Keratinocyte (primary cell): ENCODE results near the gene APBB2. TPM values are rescaled to one million over a fixed set of nuclear protein-coding genes. Genes with fewer than 3 reads are reported as not detected.

Source experiments
- DNase-seq: peaks from one replicate; pipeline ENCODE4 v3.0.0-alpha.2; 2011; ENCODE audit warnings: low read depth, missing footprints, low spot score
- FAIRE-seq: peaks from 2 replicates; lab custom pipeline; 2011; peaks lifted over from hg19 to GRCh38; lab: Jason Lieb, UNC
- H2AFZ ChIP-seq: 2 replicates; pipeline ENCODE4 v1.6.0; 2012; ENCODE audit warnings: low read length, control low read depth, inconsistent platforms; ENCODE audit not compliant: control insufficient read depth
- H3K27ac ChIP-seq: 2 replicates; pipeline ENCODE4 v1.5.1; 2011; ENCODE audit warnings: low read length; ENCODE audit not compliant: control insufficient read depth, insufficient read depth
- H3K27me3 ChIP-seq: 3 replicates; pipeline ENCODE4 v1.6.0; 2011; ENCODE audit warnings: low read length; ENCODE audit not compliant: control insufficient read depth, insufficient read depth; ENCODE audit errors: extremely low read depth
- H3K36me3 ChIP-seq, 2 experiments: 2 replicates in 1 of 2; 3 replicates in 1 of 2; pipeline ENCODE4 v1.5.1; 2011; ENCODE audit warnings: low read length in 2 of 2, mild to moderate bottlenecking in 1 of 2; ENCODE audit not compliant: control insufficient read depth in 2 of 2, insufficient read depth in 2 of 2; ENCODE audit errors: extremely low read depth in 1 of 2
- H3K4me1 ChIP-seq: 3 replicates; pipeline ENCODE4 v1.5.1; 2011; ENCODE audit warnings: low read length; ENCODE audit not compliant: control insufficient read depth, insufficient read depth; ENCODE audit errors: extremely low read depth
- H3K4me2 ChIP-seq: 3 replicates; pipeline ENCODE4 v1.6.0; 2011; ENCODE audit warnings: low read depth, low read length; ENCODE audit not compliant: control insufficient read depth, insufficient read depth; ENCODE audit errors: extremely low read depth
- H3K4me3 ChIP-seq, 3 experiments: fragments of 200-600 bp in 1 of 3; sonication (generic) in 1 of 3; 2 replicates in 2 of 3; 3 replicates in 1 of 3; pipeline ENCODE4 v1.5.1; 2011 to 2016; ENCODE audit warnings: low read length in 3 of 3, mild to moderate bottlenecking in 3 of 3, control low read depth in 2 of 3, inconsistent platforms in 1 of 3, low read depth in 1 of 3, mixed read lengths in 1 of 3, mixed run types in 1 of 3, moderate library complexity in 1 of 3; ENCODE audit not compliant: control insufficient read depth in 2 of 3, insufficient read depth in 2 of 3; ENCODE audit errors: extremely low read depth in 1 of 3
- H3K79me2 ChIP-seq: 2 replicates; pipeline ENCODE4 v1.6.0; 2012; ENCODE audit warnings: low read length; ENCODE audit not compliant: control insufficient read depth, insufficient read depth
- H3K9ac ChIP-seq: 3 replicates; pipeline ENCODE4 v1.6.0; 2011; ENCODE audit warnings: low read length; ENCODE audit not compliant: control insufficient read depth, insufficient read depth; ENCODE audit errors: extremely low read depth
- H3K9me1 ChIP-seq: 3 replicates; pipeline ENCODE4 v1.6.0; 2011; ENCODE audit warnings: low read length; ENCODE audit not compliant: control insufficient read depth, insufficient read depth; ENCODE audit errors: extremely low read depth
- H3K9me3 ChIP-seq: 2 replicates; pipeline ENCODE4 v1.5.1; 2012; ENCODE audit warnings: low read depth, low read length; ENCODE audit not compliant: control insufficient read depth
- H4K20me1 ChIP-seq: 3 replicates; pipeline ENCODE4 v1.6.0; 2011; ENCODE audit warnings: low read length; ENCODE audit not compliant: control insufficient read depth, insufficient read depth; ENCODE audit errors: extremely low read depth
- EZH2 ChIP-seq: IDR thresholded peaks from one replicate; pipeline ENCODE4 v1.6.1; 2012; ENCODE audit warnings: inconsistent platforms, mild to moderate bottlenecking, low read length, moderate library complexity
- dilution Hi-C: fragments of 300-500 bp; cut with MboI; formaldehyde crosslinking; loops from one replicate; pipeline ENCODE4 v1.7.0; 2020; ENCODE audit warnings: low sequenced_read_pairs; ENCODE audit not compliant: extremely low pct_ligation_motif_present
- polyA plus RNA-seq, 5 experiments: library from polyadenylated mRNA; depleted of rRNA in 3 of 5; stranded (reverse) in 3 of 5; stranded (forward) in 1 of 5; unstranded in 1 of 5; fragments of >200 nt; gene quantifications; 1 replicate in 1 of 5; 2 replicates in 3 of 5; 3 replicates in 1 of 5; pipeline versions ENCODE4 v1.2.1 to v1.2.3, GENCODE V29; 2011 to 2012; ENCODE audit warnings: missing spikeins in 2 of 5, low read depth in 1 of 5, low replicate concordance in 1 of 5
- TF ChIP-seq, protein P1 (sequence below), 3 experiments: IDR thresholded peaks in 1 of 3; conservative IDR thresholded peaks in 1 of 3; optimal IDR thresholded peaks in 1 of 3; 2 replicates in 2 of 3; 3 replicates in 1 of 3; pipeline versions ENCODE3 to v1.5.1; 2011; ENCODE audit warnings: low read length in 3 of 3, mild to moderate bottlenecking in 3 of 3, moderate library complexity in 2 of 3, control low read depth in 1 of 3, inconsistent platforms in 1 of 3; ENCODE audit not compliant: insufficient read depth in 2 of 3; ENCODE audit errors: extremely low read depth in 1 of 3

Gene APBB2
- polyA plus RNA-seq, 1 donor (not counting 4 experiments of a cell fraction or from before 2014, with no cell fraction given), result 57.3 TPM

DNA sequence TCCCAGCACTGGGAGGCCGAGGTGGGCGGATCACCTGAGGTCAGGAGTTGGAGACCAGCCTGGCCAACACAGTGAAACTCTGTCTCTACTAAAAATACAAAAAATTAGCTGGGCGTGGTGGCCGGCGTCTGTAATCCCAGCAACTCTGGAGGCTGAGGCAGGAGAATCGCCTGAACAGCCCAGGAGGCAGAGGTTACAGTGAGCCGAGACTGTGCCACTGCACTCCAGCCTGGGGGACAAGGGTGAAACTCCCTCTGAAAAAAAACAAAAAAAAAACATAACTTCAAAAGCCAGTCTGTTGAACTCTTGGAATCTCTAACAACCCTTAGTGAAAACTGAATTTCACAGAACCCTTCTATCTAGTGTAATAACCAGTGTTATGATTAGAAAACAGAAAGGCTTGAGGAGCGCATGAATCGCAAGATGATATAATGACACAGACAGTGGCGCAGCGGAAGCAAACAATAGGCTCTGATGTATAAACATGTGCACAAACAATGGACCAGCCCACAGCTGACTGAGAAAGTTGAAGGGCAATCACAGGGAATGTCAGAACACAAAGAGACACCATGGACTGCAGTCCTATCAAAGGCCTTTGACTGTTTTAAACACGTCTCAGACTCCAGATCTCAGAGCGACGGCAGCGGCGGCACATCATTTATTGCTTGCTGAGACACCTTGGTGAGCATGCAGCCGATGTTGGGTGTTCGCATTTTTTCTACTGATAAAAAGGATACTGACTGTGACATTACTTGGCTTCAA is 383.0 kb downstream of the APBB2 start:
- DNase-seq, result no peak
- no peak for FAIRE-seq
- Histone ChIP-seq H3K4me1 (no peaks in the 10 kb centered on the region), H4K20me1 (no peaks in the 10 kb centered on the region), H3K27me3 (no peaks in the 10 kb centered on the region), H3K4me3 (no peak overlapping the region), H3K36me3 (peaks cover 10 to 39% of the 10 kb centered on the region in 2 experiments), H2AFZ (no peak overlapping the region), H3K4me2 (no peak overlapping the region), H3K9me1 (no peaks in the 10 kb centered on the region), H3K27ac (no peak overlapping the region), H3K9me3 (no peaks in the 10 kb centered on the region), H3K9ac (no peak overlapping the region), H3K79me2 (no peaks in the 10 kb centered on the region)
- dilution Hi-C loops, result no loop called here
- TF ChIP-seq, protein P1, sequence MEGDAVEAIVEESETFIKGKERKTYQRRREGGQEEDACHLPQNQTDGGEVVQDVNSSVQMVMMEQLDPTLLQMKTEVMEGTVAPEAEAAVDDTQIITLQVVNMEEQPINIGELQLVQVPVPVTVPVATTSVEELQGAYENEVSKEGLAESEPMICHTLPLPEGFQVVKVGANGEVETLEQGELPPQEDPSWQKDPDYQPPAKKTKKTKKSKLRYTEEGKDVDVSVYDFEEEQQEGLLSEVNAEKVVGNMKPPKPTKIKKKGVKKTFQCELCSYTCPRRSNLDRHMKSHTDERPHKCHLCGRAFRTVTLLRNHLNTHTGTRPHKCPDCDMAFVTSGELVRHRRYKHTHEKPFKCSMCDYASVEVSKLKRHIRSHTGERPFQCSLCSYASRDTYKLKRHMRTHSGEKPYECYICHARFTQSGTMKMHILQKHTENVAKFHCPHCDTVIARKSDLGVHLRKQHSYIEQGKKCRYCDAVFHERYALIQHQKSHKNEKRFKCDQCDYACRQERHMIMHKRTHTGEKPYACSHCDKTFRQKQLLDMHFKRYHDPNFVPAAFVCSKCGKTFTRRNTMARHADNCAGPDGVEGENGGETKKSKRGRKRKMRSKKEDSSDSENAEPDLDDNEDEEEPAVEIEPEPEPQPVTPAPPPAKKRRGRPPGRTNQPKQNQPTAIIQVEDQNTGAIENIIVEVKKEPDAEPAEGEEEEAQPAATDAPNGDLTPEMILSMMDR (optimal IDR thresholded peaks at IDR 0.05 in 1 of 3, IDR thresholded peaks at IDR 0.05 in 1 of 3, conservative IDR thresholded peaks at IDR 0.05 in 1 of 3; ENCODE audit: extremely low read depth in 1 of 3, insufficient read depth in 2 of 3, low read length in 3 of 3), result no peak
- no peak for TF ChIP-seq EZH2

DNA sequence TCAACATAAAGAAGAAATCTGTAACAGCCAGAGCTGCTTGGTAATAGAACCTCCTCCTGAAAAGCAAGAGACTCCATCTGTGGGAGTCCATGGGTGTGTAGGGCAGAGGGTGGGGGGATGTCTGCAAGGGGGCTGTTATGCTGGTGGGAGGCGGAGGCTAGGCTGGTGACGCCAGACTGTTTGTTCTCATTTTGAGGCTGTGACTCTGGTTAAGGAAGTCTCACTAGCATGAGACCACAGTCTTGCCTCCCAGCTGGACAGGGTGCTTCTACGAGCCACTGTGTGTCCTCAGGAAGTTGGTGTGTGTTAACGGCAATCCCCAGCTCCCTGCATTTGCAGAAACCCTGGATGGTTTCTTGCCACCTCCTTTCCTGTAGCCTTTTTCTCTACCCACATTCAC is 384.8 kb downstream of the APBB2 start:
- Histone ChIP-seq H2AFZ (no peak overlapping the region), H3K4me3 (no peak overlapping the region), H3K9ac (no peak overlapping the region), H3K4me2 (no peak overlapping the region), H3K36me3 (peaks cover 21 to 39% of the 10 kb centered on the region in 2 experiments), H3K27ac (no peak overlapping the region), H3K79me2 (no peaks in the 10 kb centered on the region), H3K27me3 (no peaks in the 10 kb centered on the region), H4K20me1 (no peaks in the 10 kb centered on the region), H3K9me1 (no peaks in the 10 kb centered on the region), H3K4me1 (no peaks in the 10 kb centered on the region), H3K9me3 (no peaks in the 10 kb centered on the region)
- FAIRE-seq, result no peak
- dilution Hi-C loops, result no loop called here
- TF ChIP-seq, protein P1 (optimal IDR thresholded peaks at IDR 0.05 in 1 of 3, IDR thresholded peaks at IDR 0.05 in 1 of 3, conservative IDR thresholded peaks at IDR 0.05 in 1 of 3; ENCODE audit: extremely low read depth in 1 of 3, insufficient read depth in 2 of 3, low read length in 3 of 3), result no peak
- no peak for TF ChIP-seq EZH2
- DNase-seq, result no peak
